HCT116 (cell line): Measurements from ENCODE around the gene PAQR4. TPM values are rescaled to one million over a fixed set of nuclear protein-coding genes. Genes with fewer than 3 reads are reported as not detected.

ENCODE experiments used
- ATAC-seq: fragments of 200-7000 bp; cut with Tn5 transposase; 2 replicates; pipeline ENCODE4 v1.9.1; 2020; ENCODE audit warnings: mild to moderate bottlenecking, moderate library complexity
- BruUV-seq: library from RNA; stranded (reverse); fragments of 400-500 nt; replicated peaks from 2 replicates; lab custom pipeline; 2021; lab: Mats Ljungman, UMichigan
- CTCF ChIA-PET: fragments of 300-600 bp; sonication (Branson Sonifier 250); formaldehyde crosslinking; loops from one replicate; lab custom pipeline; 2021; ENCODE audit warnings: antibody characterized with exemption; lab: Charles Lee
- POLR2A ChIA-PET: fragments of 300-600, 350-600 bp; sonication (Branson Sonifier 250); formaldehyde crosslinking; loops from one replicate; lab custom pipeline; 2021; ENCODE audit warnings: antibody characterized with exemption; lab: Charles Lee
- RAD21 ChIA-PET, 2 experiments: fragments of 300-600 bp; sonication (Branson Sonifier 250); formaldehyde crosslinking; loops; one replicate each; lab custom pipeline; 2023; ENCODE audit warnings: low total read pairs in 2 of 2; ENCODE audit not compliant: uncharacterized antibody in 2 of 2, unreplicated experiment in 2 of 2, low non-redundant PET in 1 of 2; lab: Charles Lee
- DNase-seq: peaks from one replicate; pipeline ENCODE4 v3.0.0-alpha.2; 2010; ENCODE audit warnings: low read depth, low spot score
- H2AFZ ChIP-seq: fragments of 200-600 bp; shearing (Covaris generic), sonication (generic); 2 replicates; pipeline ENCODE4 v1.6.1; 2017; ENCODE audit warnings: low read depth, mixed run types, mixed read lengths, antibody characterized with exemption, low read length; ENCODE audit not compliant: poor library complexity, severe bottlenecking
- H3K27ac ChIP-seq: 2 replicates; pipeline ENCODE4 v1.5.1; 2012; ENCODE audit warnings: low read depth, low read length
- H3K27me3 ChIP-seq: fragments of 200-600 bp; sonication (generic); 2 replicates; pipeline ENCODE4 v1.6.1; 2016; ENCODE audit warnings: mixed run types, low read length, mixed read lengths; ENCODE audit not compliant: insufficient read depth
- H3K36me3 ChIP-seq, 2 experiments: fragments of 200-500 bp in 1 of 2; fragments of 200-600 bp in 1 of 2; sonication (Bioruptor generic) in 1 of 2; sonication (generic) in 1 of 2; 2 replicates each; pipeline versions ENCODE4 v1.5.1 to v1.6.1; 2014 to 2016; ENCODE audit warnings: low read length in 2 of 2, inconsistent platforms in 1 of 2, mixed read lengths in 1 of 2, mixed run types in 1 of 2; ENCODE audit not compliant: insufficient read depth in 2 of 2, control insufficient read depth in 1 of 2
- H3K4me1 ChIP-seq, 2 experiments: fragments of 200-600 bp in 1 of 2; sonication (generic) in 1 of 2; 2 replicates each; pipeline versions ENCODE4 v1.5.1 to v1.6.1; 2012 to 2017; ENCODE audit warnings: low read length in 2 of 2, inconsistent platforms in 1 of 2, mild to moderate bottlenecking in 1 of 2, mixed read lengths in 1 of 2, mixed run types in 1 of 2, moderate library complexity in 1 of 2; ENCODE audit not compliant: insufficient read depth in 2 of 2, control insufficient read depth in 1 of 2
- H3K4me2 ChIP-seq: fragments of 200-600 bp; sonication (generic); 2 replicates; pipeline ENCODE4 v1.6.1; 2017; ENCODE audit warnings: mixed run types, low read length, mixed read lengths
- H3K4me3 ChIP-seq, 2 experiments: fragments of 200-600 bp in 1 of 2; sonication (generic) in 1 of 2; replicated peaks in 1 of 2; 2 replicates each; pipeline ENCODE4 v1.5.1; 2011 to 2016; ENCODE audit warnings: low read length in 2 of 2, control low read depth in 1 of 2, low read depth in 1 of 2, mild to moderate bottlenecking in 1 of 2, mixed read lengths in 1 of 2, mixed run types in 1 of 2
- H3K79me2 ChIP-seq: fragments of 200-600 bp; sonication (generic); 2 replicates; pipeline ENCODE4 v1.6.1; 2017; ENCODE audit warnings: mild to moderate bottlenecking, mixed run types, low read length, moderate library complexity, mixed read lengths; ENCODE audit not compliant: insufficient read depth
- H3K9ac ChIP-seq: fragments of 200-600 bp; sonication (generic); 2 replicates; pipeline ENCODE4 v1.6.1; 2016; ENCODE audit warnings: low read length, mixed read lengths
- H3K9me2 ChIP-seq: fragments of 200-600 bp; sonication (generic), shearing (Covaris generic); 2 replicates; pipeline ENCODE4 v1.6.1; 2017; ENCODE audit warnings: mixed run types, mild to moderate bottlenecking, moderate library complexity; ENCODE audit not compliant: insufficient read depth
- H3K9me3 ChIP-seq, 2 experiments: fragments of 200-500 bp in 1 of 2; fragments of 200-600 bp in 1 of 2; sonication (Bioruptor generic) in 1 of 2; sonication (generic) in 1 of 2; 2 replicates each; pipeline ENCODE4 v1.6.1; 2014 to 2017; ENCODE audit warnings: low read length in 2 of 2, mixed read lengths in 2 of 2, inconsistent platforms in 1 of 2, low read depth in 1 of 2, mild to moderate bottlenecking in 1 of 2, mixed run types in 1 of 2, moderate library complexity in 1 of 2; ENCODE audit not compliant: control insufficient read depth in 1 of 2, insufficient read depth in 1 of 2
- H4K20me1 ChIP-seq: fragments of 200-600 bp; sonication (generic), shearing (Covaris generic); 2 replicates; pipeline ENCODE4 v1.6.1; 2017; ENCODE audit warnings: mixed run types, mild to moderate bottlenecking, moderate library complexity; ENCODE audit not compliant: insufficient read depth
- ATF3 ChIP-seq: IDR thresholded peaks from 2 replicates; pipeline ENCODE4 v1.6.1; 2012
- CTCF ChIP-seq, 3 experiments: fragments of 200-600 bp in 1 of 3; sonication (generic) in 1 of 3; IDR thresholded peaks in 2 of 3; conservative IDR thresholded peaks in 1 of 3; 2 replicates each; pipeline ENCODE4 v1.5.1; 2012 to 2017; ENCODE audit warnings: low read depth in 2 of 3, low read length in 2 of 3, antibody characterized with exemption in 1 of 3, borderline replicate concordance in 1 of 3, control low read depth in 1 of 3, mild to moderate bottlenecking in 1 of 3, mixed read lengths in 1 of 3, mixed run types in 1 of 3, moderate library complexity in 1 of 3; ENCODE audit not compliant: insufficient read depth in 1 of 3
- EGR1 ChIP-seq: IDR thresholded peaks from 2 replicates; pipeline ENCODE4 v1.6.1; 2012; ENCODE audit warnings: low read depth
- ELF1 ChIP-seq: IDR thresholded peaks from 2 replicates; pipeline ENCODE4 v1.6.1; 2012; ENCODE audit warnings: low read depth, borderline replicate concordance
- FOSL1 ChIP-seq: IDR thresholded peaks from 2 replicates; pipeline ENCODE4 v1.6.1; 2012; ENCODE audit warnings: low read depth
- JUND ChIP-seq: IDR thresholded peaks from 2 replicates; pipeline ENCODE4 v1.6.1; 2012
- MAX ChIP-seq: IDR thresholded peaks from 2 replicates; pipeline ENCODE4 v1.6.1; 2012
- POLR2AphosphoS5 ChIP-seq: IDR thresholded peaks from 2 replicates; pipeline ENCODE4 v1.6.1; 2011; ENCODE audit warnings: mild to moderate bottlenecking, low read depth, low read length, moderate library complexity
- REST ChIP-seq: IDR thresholded peaks from 2 replicates; pipeline ENCODE4 v1.6.1; 2012; ENCODE audit warnings: low read depth
- SRF ChIP-seq: IDR thresholded peaks from 2 replicates; pipeline ENCODE4 v1.6.1; 2012; ENCODE audit warnings: low read depth
- intact Hi-C: fragments of 100-400 bp; cut with micrococcal nuclease; formaldehyde crosslinking; loops from 2 replicates; pipeline ENCODE4 v1.10.0; 2022
- total RNA-seq: library from RNA; stranded (reverse); gene quantifications from one replicate; pipeline ENCODE4 v1.2.1, GENCODE V29; 2021; ENCODE audit not compliant: unreplicated experiment

PAQR4 gene
- total RNA-seq, 1 experiment from 2014 or later: 45.6 TPM

- Histone ChIP-seq H3K9ac (no peak overlapping the region), H3K9me3 (no peaks in the 10 kb centered on the region), H3K27me3 (no peaks in the 10 kb centered on the region), H4K20me1 (no peaks in the 10 kb centered on the region), H3K4me2 (no peak overlapping the region), H3K36me3 (peaks cover 0 to 4% of the 10 kb centered on the region in 2 experiments; a peak in 1 of 4 replicates), H3K4me1 (peaks cover 0 to 1% of the 10 kb centered on the region in 2 experiments; a peak in 2 of 4 replicates), H3K27ac (no peak overlapping the region), H3K79me2 (no peaks in the 10 kb centered on the region), H3K9me2 (no peaks in the 10 kb centered on the region), H3K4me3 (no peak overlapping the region), H2AFZ (no peak overlapping the region)
- ATAC-seq (no peak), DNase-seq (no peak)
- ChIA-PET POLR2A (interaction anchor here (0.5 to 0.6 kb wide), 2 partner anchors 8 to 74 kb away, joined by 3 to 5 read pairs; no protein-coding TSS in a partner anchor), RAD21 (no interaction called here), CTCF (no interaction called here)
- no TSS peak for BruUV-seq
- no peak for TF ChIP-seq CTCF (IDR thresholded peaks at IDR 0.05 in 2 of 3, conservative IDR thresholded peaks at IDR 0.05 in 1 of 3; ENCODE audit: borderline replicate concordance in 1 of 3, insufficient read depth in 1 of 3, low read depth in 2 of 3, low read length in 2 of 3)
- TF ChIP-seq REST: no peak
- TF ChIP-seq ELF1: no peak
- no peak for TF ChIP-seq POLR2AphosphoS5
- TF ChIP-seq EGR1: no peak
- TF ChIP-seq JUND: no peak
- TF ChIP-seq SRF: no peak
- no peak for TF ChIP-seq ATF3
- TF ChIP-seq FOSL1: no peak
- no peak for TF ChIP-seq MAX
- intact Hi-C loops: no loop called here
These were observed 18.4 kb upstream of the PAQR4 start for GRCh38 chr16:2950773-2951172.
